Left ventricle myocardium inferior (tissue), 1 donor: ENCODE measurements around the gene H19. TPM values are rescaled to one million over a fixed set of nuclear protein-coding genes. Genes with fewer than 3 reads are reported as not detected.

Experiments
- DNase-seq: peaks from one replicate; pipeline ENCODE4 v3.0.0-alpha.2; 2020
- H3K27ac ChIP-seq: fragments of 200-600 bp; replicated peaks from 2 replicates; pipeline ENCODE4 v1.8.0; 2021
- H3K27me3 ChIP-seq: fragments of 200-600 bp; 2 replicates; pipeline ENCODE4 v1.8.0; 2021; ENCODE audit warnings: low read depth
- H3K36me3 ChIP-seq: fragments of 200-600 bp; 2 replicates; pipeline ENCODE4 v1.8.0; 2021
- H3K4me1 ChIP-seq: fragments of 200-600 bp; 2 replicates; pipeline ENCODE4 v1.8.0; 2021
- H3K4me3 ChIP-seq: fragments of 200-600 bp; 2 replicates; pipeline ENCODE4 v1.8.0; 2021; ENCODE audit warnings: mild to moderate bottlenecking, moderate library complexity
- H3K9me3 ChIP-seq: fragments of 200-600 bp; replicated peaks from 2 replicates; pipeline ENCODE4 v1.8.0; 2021
- CTCF ChIP-seq: fragments of 200-600 bp; IDR thresholded peaks from 2 replicates; pipeline ENCODE4 v1.8.0; 2021; ENCODE audit warnings: antibody characterized with exemption, mild to moderate bottlenecking, borderline replicate concordance
- intact Hi-C: fragments of 100-400 bp; cut with micrococcal nuclease; formaldehyde crosslinking; loops from one replicate; pipeline ENCODE4 v1.11.0; 2022
- total RNA-seq: library from RNA; stranded (reverse); fragmentation: NEBNext Ultra II Directional; extraction: Animal tissue kit (Norgen Biotek cat#: 25700); gene quantifications from one replicate; pipeline ENCODE4 v1.2.1, GENCODE V29; 2021
- donor health status: DM: no; HTN: yes; CAD: no; lungs with severe emphysema.

Gene H19
- total RNA-seq, 1 donor from 2014 or later: 634 TPM

GRCh38 chr11:1970956-1971355 lies 26.7 kb downstream of the H19 start:
- peak; percentile 9 for DNase-seq
- Histone ChIP-seq H3K4me3 (no peak overlapping the region), H3K9me3 (no peaks in the 10 kb centered on the region), H3K4me1 (no peaks in the 10 kb centered on the region), H3K36me3 (no peaks in the 10 kb centered on the region), H3K27ac (no peak overlapping the region), H3K27me3 (no peaks in the 10 kb centered on the region)
- TF ChIP-seq CTCF: no peak
- intact Hi-C loops: no loop called here

GRCh38 chr11:1969776-1970175 lies 27.9 kb downstream of the H19 start:
- no peaks in the 10 kb centered on the region for H3K4me1 ChIP-seq
- H3K36me3 ChIP-seq: no peaks in the 10 kb centered on the region
- no peak for DNase-seq

GRCh38 chr11:1969035-1969434 lies 28.6 kb downstream of the H19 start:
- Histone ChIP-seq H3K27ac (no peak overlapping the region), H3K27me3 (no peaks in the 10 kb centered on the region), H3K36me3 (no peaks in the 10 kb centered on the region), H3K4me3 (no peak overlapping the region), H3K9me3 (no peaks in the 10 kb centered on the region), H3K4me1 (no peaks in the 10 kb centered on the region)
- TF ChIP-seq CTCF: no peak
- intact Hi-C loops: no loop called here
- no peak for DNase-seq

More at GRCh38 chr11:1969776-1970175, 27.9 kb downstream of the H19 start:
- Histone ChIP-seq H3K4me3 (no peak overlapping the region), H3K27ac (no peak overlapping the region), H3K27me3 (no peaks in the 10 kb centered on the region), H3K9me3 (no peaks in the 10 kb centered on the region)
- intact Hi-C loops: no loop called here
- no peak for TF ChIP-seq CTCF

GRCh38 chr11:1968454-1969002 lies 29.1 kb downstream of the H19 start:
- H3K36me3 ChIP-seq: no peaks in the 10 kb centered on the region
- no peak for DNase-seq
- no peaks in the 10 kb centered on the region for H3K4me1 ChIP-seq
- no peaks in the 10 kb centered on the region for H3K9me3 ChIP-seq
- intact Hi-C loops: no loop called here
- no peaks in the 10 kb centered on the region for H3K27me3 ChIP-seq
- no peak overlapping the region for H3K4me3 ChIP-seq
- no peak overlapping the region for H3K27ac ChIP-seq
- no peak for TF ChIP-seq CTCF

- Histone ChIP-seq H3K27me3 (no peaks in the 10 kb centered on the region), H3K36me3 (no peaks in the 10 kb centered on the region), H3K4me1 (no peaks in the 10 kb centered on the region), H3K4me3 (no peak overlapping the region), H3K9me3 (no peaks in the 10 kb centered on the region), H3K27ac (no peak overlapping the region)
- TF ChIP-seq CTCF: no peak
- intact Hi-C loops: no loop called here
- DNase-seq: no peak
Measured at GRCh38 chr11:1967641-1968225, 29.9 kb downstream of the H19 start.
